ENCODE data around the gene SFXN2.

SFXN2 gene

DNA sequence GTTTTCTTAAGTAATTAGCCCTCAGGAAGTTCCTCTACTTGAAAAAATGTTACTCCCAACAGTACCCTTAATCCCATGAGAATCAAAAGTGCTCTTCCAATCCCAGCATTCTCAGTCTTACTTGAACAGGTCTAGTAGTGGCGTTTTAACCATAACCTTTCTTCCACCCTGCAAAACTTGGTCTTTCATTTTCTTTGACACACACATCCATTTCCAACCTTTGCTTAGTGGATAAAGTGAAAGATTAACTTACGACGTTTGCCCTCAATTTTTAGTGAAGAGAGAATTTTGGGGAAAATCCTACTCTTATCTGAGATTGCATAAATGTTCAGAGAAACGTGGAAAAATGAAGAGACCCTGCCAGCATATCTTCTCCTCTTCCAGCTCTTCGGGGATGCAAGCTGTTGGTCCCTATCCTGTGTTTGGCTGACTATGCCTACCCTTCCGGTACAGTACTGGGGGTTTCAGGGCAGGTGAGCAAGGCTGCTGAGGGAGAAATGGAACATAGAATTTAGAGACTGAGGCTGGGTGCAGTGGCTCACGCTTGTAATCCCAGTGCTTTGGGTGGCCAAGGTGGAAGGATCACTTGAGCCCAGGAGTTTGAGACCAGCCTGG lies 48.1 kb downstream of the SFXN2 start:
- peak overlapping the region in 1 of 5 donors; percentile 35 for H3K9ac ChIP-seq (ENCODE audit: low read length in 5 of 5)
- peaks cover 0 to 5% (median 4%) of the 10 kb centered on the region in 5 donors for H3K36me3 ChIP-seq (ENCODE audit: control insufficient read depth in 5 of 5, insufficient read depth in 5 of 5, low read length in 5 of 5)
- no peaks in the 10 kb centered on the region for H3K9me3 ChIP-seq (ENCODE audit: control insufficient read depth in 5 of 5, low read length in 5 of 5)
- peaks cover 0 to 44% (median 34%) of the 10 kb centered on the region in 5 donors for H3K4me1 ChIP-seq (ENCODE audit: control insufficient read depth in 5 of 5, insufficient read depth in 5 of 5, low read length in 5 of 5)
- peak overlapping the region; percentile 3 for H3K27ac ChIP-seq (ENCODE audit: low read depth, low read length)
- H3K27me3 ChIP-seq (ENCODE audit: control insufficient read depth in 5 of 5, insufficient read depth in 4 of 5, low read length in 5 of 5), result no peaks in the 10 kb centered on the region
- H3K4me3 ChIP-seq (ENCODE audit: low read depth in 1 of 5, low read length in 5 of 5), result peak overlapping the region in 1 of 5 donors; percentile 34

DNA sequence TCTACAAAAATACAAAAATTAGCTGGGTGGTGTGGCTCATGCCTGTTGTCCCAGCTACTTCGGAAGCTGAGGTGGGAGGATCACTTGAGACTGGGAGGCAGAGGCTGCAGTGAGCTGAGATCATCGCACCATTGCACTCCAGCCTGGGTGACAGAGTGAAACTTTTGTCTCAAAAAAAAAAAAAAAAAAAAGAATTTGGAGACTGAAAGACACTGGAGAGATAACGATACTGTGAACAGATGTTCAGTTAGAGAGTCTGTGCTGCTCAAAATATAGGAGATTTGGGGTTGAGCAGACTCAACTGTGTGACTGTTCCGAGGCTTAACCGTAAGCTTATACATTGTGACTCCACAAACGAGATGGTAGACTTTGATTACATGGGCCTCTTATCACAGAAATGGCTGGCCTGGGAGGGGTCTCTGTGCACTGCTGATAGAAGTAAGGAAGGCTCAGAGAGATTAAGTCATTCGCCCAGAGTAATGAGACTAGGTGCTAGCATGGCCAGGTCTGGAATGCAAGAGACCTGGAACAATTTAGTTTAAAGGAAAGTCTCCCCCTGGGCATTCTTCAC lies 48.7 kb downstream of the SFXN2 start:
- Histone ChIP-seq H3K27me3 (ENCODE audit: control insufficient read depth in 5 of 5, insufficient read depth in 4 of 5, low read length in 5 of 5) (no peaks in the 10 kb centered on the region), H3K9ac (ENCODE audit: low read length in 5 of 5) (no peak overlapping the region), H3K9me3 (ENCODE audit: control insufficient read depth in 5 of 5, low read length in 5 of 5) (no peaks in the 10 kb centered on the region), H3K4me3 (ENCODE audit: low read depth in 1 of 5, low read length in 5 of 5) (no peak overlapping the region), H3K27ac (ENCODE audit: low read depth, low read length) (no peak overlapping the region), H3K36me3 (ENCODE audit: control insufficient read depth in 5 of 5, insufficient read depth in 5 of 5, low read length in 5 of 5) (peaks cover 0 to 5% (median 4%) of the 10 kb centered on the region in 5 donors), H3K4me1 (ENCODE audit: control insufficient read depth in 5 of 5, insufficient read depth in 5 of 5, low read length in 5 of 5) (peaks cover 0 to 47% (median 34%) of the 10 kb centered on the region in 5 donors)

DNA sequence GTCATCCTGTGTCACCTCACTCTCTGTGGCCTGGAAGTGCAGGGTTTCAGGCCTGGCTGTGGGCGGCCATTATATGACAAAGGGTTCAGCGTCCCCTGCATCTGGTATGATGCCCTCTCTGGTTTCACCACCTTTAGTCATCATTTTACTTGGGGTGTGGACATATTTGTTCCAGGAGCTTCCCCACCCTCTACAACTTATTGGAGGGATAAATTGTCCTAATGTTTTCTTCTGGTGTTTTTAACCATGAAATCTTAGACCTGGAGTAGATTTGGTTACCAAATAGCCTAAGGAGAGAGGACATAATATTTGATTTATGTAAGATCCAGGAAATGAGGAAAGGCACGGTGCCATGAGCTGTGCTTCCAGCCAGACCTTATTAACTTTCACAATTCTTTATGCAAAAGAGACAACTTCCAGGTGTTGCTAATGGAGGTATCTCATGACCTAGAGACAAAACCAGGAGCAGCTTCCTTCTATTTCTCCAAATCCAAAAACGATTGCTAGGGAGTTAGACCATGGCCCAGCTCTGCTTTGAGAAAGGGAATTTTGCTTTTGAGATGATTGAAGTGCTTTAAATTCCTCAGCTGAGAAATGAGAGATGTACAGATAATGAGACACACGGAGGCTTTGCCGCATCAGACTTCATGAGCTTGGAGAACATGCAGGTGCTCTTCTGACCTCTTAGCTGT lies 50.2 kb downstream of the SFXN2 start:
- Histone ChIP-seq H3K36me3 (ENCODE audit: control insufficient read depth in 5 of 5, insufficient read depth in 5 of 5, low read length in 5 of 5) (peaks cover 2 to 8% (median 4%) of the 10 kb centered on the region in 5 donors), H3K9ac (ENCODE audit: low read length in 5 of 5) (no peak overlapping the region), H3K27ac (ENCODE audit: low read depth, low read length) (peak overlapping the region; percentile 43), H3K9me3 (ENCODE audit: control insufficient read depth in 5 of 5, low read length in 5 of 5) (no peaks in the 10 kb centered on the region), H3K27me3 (ENCODE audit: control insufficient read depth in 5 of 5, insufficient read depth in 4 of 5, low read length in 5 of 5) (no peaks in the 10 kb centered on the region), H3K4me3 (ENCODE audit: low read depth in 1 of 5, low read length in 5 of 5) (no peak overlapping the region), H3K4me1 (ENCODE audit: control insufficient read depth in 5 of 5, insufficient read depth in 5 of 5, low read length in 5 of 5) (peaks cover 0 to 43% (median 30%) of the 10 kb centered on the region in 5 donors)

DNA sequence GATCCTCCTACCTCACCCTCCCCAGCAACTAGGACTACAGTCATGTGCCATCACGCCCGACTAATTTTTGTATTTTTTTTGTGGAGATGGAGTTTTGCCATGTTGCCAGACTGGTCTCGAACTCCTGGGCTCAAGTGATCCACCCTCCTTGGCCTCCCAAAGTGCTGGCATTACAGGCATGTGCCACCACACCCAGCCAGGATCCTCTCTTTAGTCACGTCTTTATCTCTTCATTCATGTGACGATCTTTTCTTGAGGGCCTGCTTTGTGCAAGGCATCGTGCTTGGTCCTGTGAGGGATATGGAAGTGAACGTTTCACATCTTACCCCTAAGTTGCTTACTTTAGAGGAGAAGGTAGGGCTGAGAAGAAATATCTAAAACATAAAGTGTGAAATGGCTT lies 50.9 kb downstream of the SFXN2 start:
- Histone ChIP-seq H3K4me3 (ENCODE audit: low read depth in 1 of 5, low read length in 5 of 5) (no peak overlapping the region), H3K27me3 (ENCODE audit: control insufficient read depth in 5 of 5, insufficient read depth in 4 of 5, low read length in 5 of 5) (no peaks in the 10 kb centered on the region), H3K4me1 (ENCODE audit: control insufficient read depth in 5 of 5, insufficient read depth in 5 of 5, low read length in 5 of 5) (peaks cover under 1 to 43% (median 32%) of the 10 kb centered on the region in 5 donors), H3K9me3 (ENCODE audit: control insufficient read depth in 5 of 5, low read length in 5 of 5) (no peaks in the 10 kb centered on the region), H3K27ac (ENCODE audit: low read depth, low read length) (peak overlapping the region; percentile 43), H3K9ac (ENCODE audit: low read length in 5 of 5) (no peak overlapping the region), H3K36me3 (ENCODE audit: control insufficient read depth in 5 of 5, insufficient read depth in 5 of 5, low read length in 5 of 5) (peaks cover 2 to 8% (median 4%) of the 10 kb centered on the region in 5 donors)

DNA sequence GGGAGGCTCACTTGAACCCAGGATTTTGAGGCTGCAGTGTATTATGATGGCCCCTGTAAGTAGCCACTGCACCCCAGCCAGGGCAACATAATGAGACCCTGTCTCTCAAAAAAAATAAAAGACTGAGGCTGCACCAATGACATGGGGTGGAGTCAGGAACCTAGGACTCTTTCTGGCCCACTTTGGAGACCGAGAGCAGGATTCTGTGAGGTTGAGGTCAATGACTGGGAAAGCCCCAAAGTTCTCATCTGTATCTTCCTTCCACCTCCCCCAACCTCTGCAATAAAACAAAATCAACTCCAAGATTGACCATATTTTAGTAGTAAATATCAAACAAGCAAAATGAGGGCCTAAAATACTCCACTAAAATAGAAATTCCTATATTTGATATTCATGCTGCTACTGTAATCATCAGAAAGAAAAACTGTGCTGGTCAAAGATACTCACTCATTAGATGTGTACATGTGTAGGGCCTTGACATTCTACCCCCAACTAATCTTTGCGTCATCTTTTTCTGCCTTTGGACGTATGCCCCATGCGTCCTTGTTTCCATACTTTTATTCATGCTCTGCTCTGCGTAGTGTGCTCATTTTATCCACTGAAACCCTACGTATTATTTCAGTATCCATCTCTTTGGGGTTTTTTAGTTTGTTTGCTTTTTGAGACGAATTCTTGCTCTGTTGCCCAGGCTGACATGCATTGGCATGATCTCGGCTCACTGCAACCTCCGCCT lies 53.2 kb downstream of the SFXN2 start:
- Histone ChIP-seq H3K4me3 (ENCODE audit: low read depth in 1 of 5, low read length in 5 of 5) (no peak overlapping the region), H3K4me1 (ENCODE audit: control insufficient read depth in 5 of 5, insufficient read depth in 5 of 5, low read length in 5 of 5) (peaks cover 1 to 50% (median 33%) of the 10 kb centered on the region in 5 donors), H3K27ac (ENCODE audit: low read depth, low read length) (no peak overlapping the region), H3K9ac (ENCODE audit: low read length in 5 of 5) (no peak overlapping the region), H3K9me3 (ENCODE audit: control insufficient read depth in 5 of 5, low read length in 5 of 5) (no peaks in the 10 kb centered on the region), H3K27me3 (ENCODE audit: control insufficient read depth in 5 of 5, insufficient read depth in 4 of 5, low read length in 5 of 5) (no peaks in the 10 kb centered on the region), H3K36me3 (ENCODE audit: control insufficient read depth in 5 of 5, insufficient read depth in 5 of 5, low read length in 5 of 5) (peaks cover 2 to 8% (median 4%) of the 10 kb centered on the region in 5 donors)

DNA sequence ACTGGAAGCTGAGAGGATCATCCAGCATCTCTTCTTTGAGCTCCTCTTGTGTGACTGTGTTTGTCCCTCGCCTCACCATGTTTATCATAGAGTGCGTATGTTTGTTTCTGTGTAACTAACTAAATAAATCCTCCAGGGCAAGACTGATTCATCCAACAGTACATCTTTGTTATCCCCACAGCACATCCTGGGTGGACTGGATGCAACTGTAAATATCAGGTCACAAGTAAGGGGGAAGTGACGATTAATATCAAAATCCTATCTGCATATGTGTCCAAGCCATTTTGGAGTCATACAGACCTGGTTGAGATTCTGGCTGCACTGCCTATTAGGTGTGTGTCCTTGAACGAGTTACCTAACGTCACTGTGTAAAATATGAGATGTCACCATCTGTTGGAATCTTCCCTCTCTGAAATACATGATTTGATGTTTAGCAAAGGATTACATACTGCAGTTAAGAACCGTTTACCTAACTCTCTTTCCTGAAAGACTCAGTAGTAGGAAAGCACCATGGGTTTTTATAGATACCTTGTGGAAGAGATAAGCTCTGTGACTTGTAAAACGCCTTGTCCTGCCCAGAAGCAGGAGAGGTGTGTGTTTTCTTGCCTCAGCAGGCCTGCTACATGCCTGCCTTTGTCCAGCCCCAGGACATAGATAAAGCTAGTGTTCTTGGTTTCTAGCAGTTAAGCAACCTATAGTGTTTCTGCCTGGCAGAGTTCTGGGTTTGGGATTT lies 55.1 kb downstream of the SFXN2 start:
- Histone ChIP-seq H3K27ac (ENCODE audit: low read depth, low read length) (peak overlapping the region; percentile 51), H3K4me1 (ENCODE audit: control insufficient read depth in 5 of 5, insufficient read depth in 5 of 5, low read length in 5 of 5) (peaks cover 10 to 49% (median 34%) of the 10 kb centered on the region in 5 donors), H3K4me3 (ENCODE audit: low read depth in 1 of 5, low read length in 5 of 5) (no peak overlapping the region), H3K9ac (ENCODE audit: low read length in 5 of 5) (no peak overlapping the region), H3K27me3 (ENCODE audit: control insufficient read depth in 5 of 5, insufficient read depth in 4 of 5, low read length in 5 of 5) (no peaks in the 10 kb centered on the region), H3K36me3 (ENCODE audit: control insufficient read depth in 5 of 5, insufficient read depth in 5 of 5, low read length in 5 of 5) (peaks cover 0 to 6% (median 2%) of the 10 kb centered on the region in 5 donors), H3K9me3 (ENCODE audit: control insufficient read depth in 5 of 5, low read length in 5 of 5) (no peaks in the 10 kb centered on the region)

DNA sequence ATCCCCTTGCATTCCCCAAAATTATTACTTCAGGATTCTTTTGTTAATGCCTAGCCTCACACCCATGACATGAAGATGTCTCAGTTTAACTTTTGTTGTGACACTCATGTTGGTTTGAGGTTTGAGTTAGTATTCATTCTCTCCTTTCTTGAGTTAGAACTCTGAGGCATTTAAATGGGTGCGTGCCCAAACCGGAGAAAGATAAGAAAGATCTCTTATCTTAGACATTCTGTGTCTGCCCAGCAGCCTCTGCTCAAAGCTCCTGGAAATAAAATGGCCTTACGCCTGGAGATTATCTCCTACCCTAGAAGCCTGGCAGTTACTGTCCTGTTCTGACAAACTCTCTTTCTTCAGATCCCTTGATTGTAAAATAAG lies 55.7 kb downstream of the SFXN2 start:
- peaks cover 0 to 6% (median 2%) of the 10 kb centered on the region in 5 donors for H3K36me3 ChIP-seq (ENCODE audit: control insufficient read depth in 5 of 5, insufficient read depth in 5 of 5, low read length in 5 of 5)
- peaks cover 11 to 49% (median 34%) of the 10 kb centered on the region in 5 donors for H3K4me1 ChIP-seq (ENCODE audit: control insufficient read depth in 5 of 5, insufficient read depth in 5 of 5, low read length in 5 of 5)
- no peak overlapping the region for H3K9ac ChIP-seq (ENCODE audit: low read length in 5 of 5)
- no peaks in the 10 kb centered on the region for H3K27me3 ChIP-seq (ENCODE audit: control insufficient read depth in 5 of 5, insufficient read depth in 4 of 5, low read length in 5 of 5)
- no peaks in the 10 kb centered on the region for H3K9me3 ChIP-seq (ENCODE audit: control insufficient read depth in 5 of 5, low read length in 5 of 5)
- peak overlapping the region; percentile 51 for H3K27ac ChIP-seq (ENCODE audit: low read depth, low read length)
- H3K4me3 ChIP-seq (ENCODE audit: low read depth in 1 of 5, low read length in 5 of 5), result no peak overlapping the region

DNA sequence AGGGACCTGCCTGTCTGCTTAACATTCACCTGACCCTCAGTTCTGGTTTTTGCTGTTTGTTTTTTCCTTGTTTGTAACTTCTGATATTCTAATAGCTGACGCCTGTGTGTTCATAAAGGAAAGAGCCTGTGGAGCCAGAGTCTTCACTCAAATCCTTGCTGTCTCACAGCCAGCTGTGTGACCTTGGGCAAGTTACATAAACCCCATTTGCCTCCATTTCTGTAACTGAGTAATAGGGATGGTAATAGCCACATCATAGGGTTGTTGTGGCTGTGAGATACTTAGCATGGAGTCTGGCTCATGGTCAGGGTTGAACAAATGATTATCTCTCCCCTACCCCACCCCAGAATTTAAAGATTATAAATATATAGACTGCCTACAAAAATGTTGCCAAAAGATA lies 56.4 kb downstream of the SFXN2 start:
- Histone ChIP-seq H3K36me3 (ENCODE audit: control insufficient read depth in 5 of 5, insufficient read depth in 5 of 5, low read length in 5 of 5) (peaks cover 0 to 3% (median under 1%) of the 10 kb centered on the region in 5 donors), H3K4me1 (ENCODE audit: control insufficient read depth in 5 of 5, insufficient read depth in 5 of 5, low read length in 5 of 5) (peaks cover 18 to 53% (median 38%) of the 10 kb centered on the region in 5 donors), H3K9me3 (ENCODE audit: control insufficient read depth in 5 of 5, low read length in 5 of 5) (no peaks in the 10 kb centered on the region), H3K9ac (ENCODE audit: low read length in 5 of 5) (no peak overlapping the region), H3K4me3 (ENCODE audit: low read depth in 1 of 5, low read length in 5 of 5) (no peak overlapping the region), H3K27me3 (ENCODE audit: control insufficient read depth in 5 of 5, insufficient read depth in 4 of 5, low read length in 5 of 5) (no peaks in the 10 kb centered on the region), H3K27ac (ENCODE audit: low read depth, low read length) (peak overlapping the region; percentile 51)

DNA sequence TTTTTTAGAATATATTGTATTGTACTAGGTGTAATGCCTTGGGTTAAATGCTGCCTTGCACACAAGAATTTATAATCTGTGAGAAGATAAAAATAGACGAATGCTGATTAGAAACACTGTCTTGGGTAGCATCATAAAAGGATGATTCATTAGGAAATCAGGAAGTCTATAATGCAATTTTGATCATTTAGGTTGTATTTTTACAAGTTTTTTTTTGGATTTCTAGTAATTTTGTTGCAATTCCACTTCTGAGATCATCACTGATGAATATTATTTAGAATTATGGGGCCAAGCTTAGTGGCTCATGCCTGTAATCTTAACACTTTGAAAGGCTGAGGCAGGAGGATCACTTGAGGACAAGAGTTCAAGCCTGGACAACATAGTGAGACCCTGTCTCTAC lies 58.9 kb downstream of the SFXN2 start:
- Histone ChIP-seq H3K4me1 (ENCODE audit: control insufficient read depth in 5 of 5, insufficient read depth in 5 of 5, low read length in 5 of 5) (peaks cover 28 to 66% (median 57%) of the 10 kb centered on the region in 5 donors), H3K27ac (ENCODE audit: low read depth, low read length) (peak overlapping the region; percentile 100), H3K4me3 (ENCODE audit: low read depth in 1 of 5, low read length in 5 of 5) (no peak overlapping the region), H3K9ac (ENCODE audit: low read length in 5 of 5) (no peak overlapping the region), H3K9me3 (ENCODE audit: control insufficient read depth in 5 of 5, low read length in 5 of 5) (no peaks in the 10 kb centered on the region), H3K27me3 (ENCODE audit: control insufficient read depth in 5 of 5, insufficient read depth in 4 of 5, low read length in 5 of 5) (no peaks in the 10 kb centered on the region), H3K36me3 (ENCODE audit: control insufficient read depth in 5 of 5, insufficient read depth in 5 of 5, low read length in 5 of 5) (peaks cover 0 to 3% (median 0%) of the 10 kb centered on the region in 5 donors)
